ENCODE data around the gene TBCK. TPM values are rescaled to one million over a fixed set of nuclear protein-coding genes. Genes with fewer than 3 reads are reported as not detected.
"Not testable (repeated sequence)": the region's sequence is repeated elsewhere in the genome, so short reads cannot be mapped to it uniquely, and the experiment has no call there.

The TBCK gene
- polyA plus RNA-seq, 4 donors, result 48.2 to 70.2 (median 56.8) TPM

DNA sequence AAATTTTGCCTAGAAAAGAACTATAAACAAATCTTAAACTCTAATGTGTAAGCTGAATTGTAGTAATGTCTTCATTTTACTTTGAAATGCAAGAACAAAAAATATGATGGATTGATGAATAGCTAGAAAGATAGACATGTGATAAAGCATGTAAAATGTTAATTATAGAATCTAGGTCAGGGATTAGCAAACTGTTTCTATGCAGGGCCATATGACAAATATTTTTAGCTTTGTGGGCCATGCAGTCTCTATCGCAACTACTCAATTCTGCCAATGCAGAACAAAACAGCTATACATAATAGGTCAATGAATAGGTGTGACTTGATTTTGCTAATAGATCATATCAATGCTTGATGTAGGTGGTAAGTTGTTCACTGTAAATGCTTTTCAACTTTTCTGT lies 75.3 kb downstream of the TBCK start:
- no peak for DNase-seq (ENCODE audit: low read depth in 4 of 4, low spot score in 2 of 4)

DNA sequence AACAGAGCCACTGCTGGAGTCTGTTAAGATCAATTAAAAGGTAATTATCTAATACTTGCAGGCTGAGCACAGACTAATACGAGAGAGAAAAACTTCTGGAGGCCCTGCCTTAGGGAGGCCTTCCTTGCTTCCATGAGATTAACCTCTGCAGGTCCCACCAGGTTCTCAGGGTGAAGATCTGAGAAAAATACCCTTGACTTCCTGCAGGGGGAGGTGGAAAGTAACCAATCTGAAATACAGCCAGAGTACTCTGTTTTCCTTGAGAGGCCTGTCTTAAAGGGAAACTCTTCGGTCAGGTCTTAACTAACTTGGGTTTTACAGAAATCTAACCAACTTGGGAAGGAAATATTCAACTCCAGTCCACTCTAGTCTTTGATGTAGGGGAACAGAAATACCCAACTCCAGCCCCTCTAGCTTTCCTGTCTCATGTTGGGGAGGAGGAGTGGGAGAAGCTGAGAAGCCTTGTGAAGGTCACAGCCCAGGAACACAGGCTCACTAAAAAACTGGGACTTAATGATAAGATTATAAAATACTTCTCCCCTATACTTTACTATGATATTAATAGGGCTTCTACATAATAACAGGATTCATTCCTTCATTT lies 77.1 kb downstream of the TBCK start:
- peak in 1 of 4 donors; percentile 2 for DNase-seq (ENCODE audit: low read depth in 4 of 4, low spot score in 2 of 4)

DNA sequence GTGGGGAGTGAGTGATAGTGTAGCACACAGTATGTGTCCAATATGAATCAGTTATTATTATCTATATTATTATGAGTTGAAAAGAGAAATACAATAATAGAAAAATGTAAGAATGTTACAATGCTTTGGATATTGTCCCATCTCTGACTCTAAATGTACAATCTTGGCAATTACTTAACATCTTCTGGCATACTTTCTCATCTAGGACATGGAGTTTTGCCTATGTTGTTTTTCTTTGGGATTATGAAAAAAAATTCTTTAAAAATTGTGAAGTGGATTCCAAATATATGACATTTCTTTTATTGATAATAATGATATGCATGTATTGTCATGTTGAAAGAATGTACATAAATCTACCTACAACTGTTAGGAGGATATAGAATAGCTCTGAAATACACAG lies 84.1 kb downstream of the TBCK start:
- DNase-seq (ENCODE audit: low read depth in 4 of 4, low spot score in 2 of 4), result no peak

DNA sequence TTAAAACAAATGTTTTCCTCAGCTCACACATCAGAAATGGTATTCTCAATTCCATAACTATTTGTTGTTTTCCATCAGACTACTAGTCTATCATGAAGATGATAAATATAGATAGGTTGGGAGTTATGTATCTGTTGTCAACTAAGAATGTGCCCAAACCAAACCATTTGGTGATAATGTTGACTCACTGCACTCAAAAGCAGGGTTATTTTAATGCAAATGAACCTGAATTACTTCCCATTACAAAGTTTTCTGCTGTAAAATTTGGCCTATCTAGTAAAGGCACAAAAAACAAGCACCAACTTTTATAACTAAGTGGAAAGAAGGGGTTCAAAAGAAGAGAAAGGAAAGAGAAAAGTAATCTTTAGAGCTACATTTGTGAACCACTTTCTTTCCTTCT lies 93.5 kb downstream of the TBCK start:
- no peak for DNase-seq (ENCODE audit: low read depth in 4 of 4, low spot score in 2 of 4)

DNA sequence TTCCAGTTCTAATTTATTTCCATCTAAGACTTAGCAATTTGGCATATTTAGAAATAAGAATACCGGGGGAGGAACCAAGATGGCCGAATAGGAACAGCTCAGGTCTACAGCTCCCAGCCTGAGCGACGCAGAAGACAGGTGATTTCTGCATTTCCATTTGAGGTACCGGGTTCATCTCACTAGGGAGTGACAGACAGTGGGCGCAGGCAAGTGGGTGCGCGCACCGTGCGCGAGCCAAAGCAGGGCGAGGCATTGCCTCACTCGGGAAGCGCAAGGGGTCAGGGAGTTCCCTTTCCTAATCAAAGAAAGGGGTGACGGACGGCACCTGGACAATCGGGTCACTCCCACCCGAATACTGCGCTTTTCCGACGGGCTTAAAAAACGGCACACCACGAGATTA lies 102.7 kb downstream of the TBCK start:
- DNase-seq (ENCODE audit: low read depth in 4 of 4, low spot score in 2 of 4), result not testable (repeated sequence)

DNA sequence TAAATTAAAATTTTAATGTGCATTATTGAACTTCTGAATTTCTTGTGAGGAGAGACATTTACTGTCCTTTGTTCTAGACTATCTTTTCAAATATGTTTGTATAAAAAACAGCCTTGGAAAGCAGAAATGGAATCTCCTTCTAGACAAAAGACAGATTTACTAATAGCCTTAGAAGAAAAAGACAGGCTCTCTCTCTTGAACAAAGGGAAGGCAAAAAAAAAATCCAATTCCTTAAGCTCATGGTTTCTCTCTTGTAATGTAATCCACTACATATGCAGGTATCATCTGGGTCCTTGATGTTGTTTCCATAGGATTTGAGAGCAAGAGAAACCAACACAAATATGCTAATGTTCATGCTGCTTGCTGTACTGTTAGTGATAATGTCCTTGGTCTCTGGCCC lies 106.0 kb downstream of the TBCK start:
- DNase-seq (ENCODE audit: low read depth in 4 of 4, low spot score in 2 of 4), result no peak

DNA sequence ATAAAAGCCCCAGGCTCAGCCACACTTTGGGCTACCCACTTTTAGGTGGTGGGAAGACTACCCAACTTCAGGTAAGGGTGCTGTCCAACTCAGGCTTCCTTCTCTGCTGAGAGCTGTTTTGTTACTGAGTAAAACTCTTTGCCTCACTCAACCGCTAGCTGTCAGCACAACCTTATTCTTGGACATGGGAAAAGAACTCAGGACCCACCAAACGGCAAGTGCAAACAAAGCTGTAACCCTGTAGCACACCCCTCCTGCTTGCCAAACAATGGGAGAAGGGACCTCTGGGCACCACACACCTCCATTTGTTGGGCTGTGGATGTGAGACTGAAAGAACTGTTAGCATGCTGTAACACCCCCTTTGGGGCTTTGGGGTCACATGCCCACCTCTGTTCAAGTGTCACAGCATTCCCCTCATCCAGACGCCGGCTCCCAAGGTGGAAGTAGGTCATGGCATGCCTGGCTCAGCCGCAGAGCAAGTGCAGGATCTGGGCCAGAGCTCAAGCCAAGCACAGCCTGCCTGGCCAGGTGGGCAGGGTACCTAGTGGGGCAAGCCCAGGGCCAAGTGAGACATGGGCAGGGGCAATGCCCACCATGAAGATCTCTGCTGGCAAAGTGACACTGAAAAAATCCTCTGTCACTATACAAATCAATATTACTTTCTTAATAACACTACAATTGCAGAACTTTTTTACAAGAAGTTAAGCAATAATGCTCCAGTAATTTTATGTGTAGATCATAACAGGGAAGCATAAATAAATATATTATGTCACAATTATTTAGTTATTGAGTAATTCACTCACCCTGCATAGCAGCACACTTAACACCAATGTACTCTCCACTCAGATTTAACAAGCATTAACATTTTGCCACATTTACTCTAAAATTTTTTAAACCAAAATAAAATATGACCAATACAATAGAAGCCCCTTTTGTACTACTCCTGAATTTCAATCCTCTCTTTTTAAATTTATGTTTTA lies 107.2 kb downstream of the TBCK start:
- DNase-seq (ENCODE audit: low read depth in 4 of 4, low spot score in 2 of 4), result no peak

DNA sequence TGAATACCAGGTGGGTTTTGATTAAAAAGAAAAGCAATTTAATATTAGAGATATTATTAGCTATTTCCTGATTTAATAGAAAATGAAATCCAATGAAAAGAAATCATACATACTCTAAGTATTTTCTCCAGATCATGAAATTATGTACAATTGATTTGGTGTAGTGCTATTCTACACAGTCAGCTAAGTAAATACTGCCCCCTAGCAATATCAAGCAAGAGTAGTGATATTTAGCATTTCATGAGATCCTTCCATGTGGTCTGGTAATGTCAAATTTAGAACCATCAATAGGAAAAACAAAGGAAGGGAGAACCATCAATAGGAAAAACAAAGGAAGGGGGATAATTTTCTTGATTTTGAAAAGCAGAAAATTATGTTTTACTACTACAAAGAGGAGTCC lies 114.6 kb downstream of the TBCK start:
- no peak for DNase-seq (ENCODE audit: low read depth in 4 of 4, low spot score in 2 of 4)

DNA sequence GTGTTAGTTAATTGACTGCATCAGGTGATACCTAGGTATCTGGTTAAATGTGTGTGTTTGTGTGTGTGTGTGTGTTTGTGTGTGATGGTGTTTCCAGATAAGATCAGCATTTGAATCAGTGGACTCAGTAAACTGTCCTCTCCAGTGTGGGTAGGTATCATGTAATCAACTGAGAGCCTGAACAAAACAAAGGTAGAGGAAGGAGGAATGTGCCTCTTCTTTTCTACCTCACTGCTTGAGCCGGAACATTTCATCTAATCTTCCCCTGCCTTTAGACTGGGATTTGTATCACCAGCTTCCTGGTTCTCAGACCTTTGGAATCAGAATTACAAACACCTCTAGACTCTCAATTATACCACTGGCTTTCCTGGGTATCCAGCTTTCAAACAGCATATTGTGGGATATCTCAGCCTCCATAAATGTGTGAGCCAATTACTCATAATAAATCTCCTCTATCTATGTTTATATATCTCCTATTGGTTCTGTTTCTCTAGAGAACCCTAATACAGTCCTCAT lies 120.5 kb downstream of the TBCK start:
- DNase-seq (ENCODE audit: low read depth in 4 of 4, low spot score in 2 of 4), result no peak

DNA sequence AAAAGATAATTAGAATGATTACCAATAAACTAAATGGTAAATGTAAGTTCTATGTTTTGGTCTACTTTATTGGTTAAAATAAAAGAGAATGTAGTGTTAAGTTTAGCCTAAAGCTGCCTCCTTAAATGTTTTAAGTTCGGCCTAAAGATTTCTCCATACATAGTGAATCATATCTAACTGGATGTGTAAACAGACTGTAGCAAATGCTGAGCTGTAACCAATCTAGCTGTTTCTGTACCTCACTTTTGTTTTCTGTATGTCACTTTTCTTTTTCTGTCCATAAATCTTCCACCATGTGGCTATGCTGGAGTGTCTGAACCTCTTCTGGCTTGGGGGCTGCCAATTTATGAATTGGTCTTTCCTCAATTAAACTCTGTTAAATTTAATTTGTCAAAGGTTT lies 121.2 kb downstream of the TBCK start:
- no peak for DNase-seq (ENCODE audit: low read depth in 4 of 4, low spot score in 2 of 4)

DNA sequence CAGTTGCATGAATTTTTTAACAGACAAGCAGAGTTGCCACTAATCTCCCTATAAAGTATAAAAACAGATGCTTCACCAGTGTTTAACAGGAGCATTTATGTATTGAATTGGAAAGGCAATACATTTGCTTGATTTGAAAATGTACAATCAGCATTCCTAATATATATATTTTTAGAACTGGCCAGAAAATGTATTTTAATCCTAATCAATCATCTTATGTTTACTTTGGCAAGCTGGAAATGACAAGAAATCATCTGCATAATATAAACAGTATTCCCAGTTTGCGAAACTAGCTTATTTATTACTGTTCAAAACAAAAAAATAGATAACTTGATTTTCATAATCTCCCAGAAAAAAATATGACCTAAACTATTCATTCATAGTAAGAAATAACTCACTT lies 123.9 kb downstream of the TBCK start:
- no peak for DNase-seq (ENCODE audit: low read depth in 4 of 4, low spot score in 2 of 4)

DNA sequence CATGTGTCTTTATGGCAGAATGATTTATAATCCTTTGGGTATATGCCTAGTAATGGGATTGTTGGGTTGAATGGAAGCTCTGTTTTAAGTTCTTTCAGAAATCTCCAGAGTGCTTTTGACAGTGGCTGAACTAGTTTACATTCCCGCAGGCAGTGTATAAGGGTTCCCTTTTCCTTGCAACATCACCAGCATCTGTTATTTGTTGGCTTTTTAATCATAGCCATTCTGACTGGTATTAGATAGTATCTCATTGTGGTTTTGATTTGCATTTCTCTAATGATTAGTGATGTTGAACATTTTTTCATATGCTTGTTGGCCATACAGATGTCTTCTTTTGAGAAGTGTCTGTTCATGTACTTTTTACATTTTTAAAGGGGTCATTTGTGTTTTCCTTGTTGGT lies 129.8 kb downstream of the TBCK start:
- no peak for DNase-seq (ENCODE audit: low read depth in 4 of 4, low spot score in 2 of 4)

DNA sequence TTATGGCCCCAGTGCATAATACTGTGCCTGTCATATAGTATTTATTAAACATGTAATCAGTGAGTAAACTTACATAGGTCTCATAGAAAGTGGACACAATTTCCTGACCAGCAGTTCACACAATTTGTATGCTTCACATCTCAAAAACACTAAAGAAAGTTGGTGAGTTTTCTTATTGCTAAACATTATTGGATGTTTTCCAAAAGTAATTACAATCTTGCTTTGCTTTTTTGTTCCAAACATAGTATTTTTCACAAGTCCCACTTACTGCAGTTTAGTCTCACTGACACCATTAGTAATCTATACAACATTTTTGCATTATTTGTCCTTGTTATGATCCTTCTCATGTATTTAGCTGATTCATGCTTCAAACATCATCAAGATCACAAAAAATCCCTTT lies 132.5 kb downstream of the TBCK start:
- DNase-seq (ENCODE audit: low read depth in 4 of 4, low spot score in 2 of 4), result no peak

DNA sequence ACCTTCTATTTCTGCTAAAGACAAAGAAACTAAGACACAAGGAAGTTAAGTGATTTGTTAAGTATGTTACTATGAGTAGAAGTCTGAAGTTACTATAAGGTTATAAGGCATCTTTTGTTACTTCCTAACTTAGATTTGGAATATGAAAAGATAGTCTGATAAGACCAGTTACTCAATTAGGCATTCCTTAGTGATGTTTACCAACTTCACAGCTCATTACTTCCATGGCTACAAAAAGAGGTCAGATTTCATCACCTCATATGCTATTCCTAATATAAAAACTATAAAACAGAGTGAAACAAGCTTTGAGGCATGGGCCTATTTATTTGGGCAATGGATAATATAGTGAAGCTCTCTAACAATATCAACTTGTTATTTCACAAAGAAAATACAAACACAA lies 143.1 kb downstream of the TBCK start:
- DNase-seq (ENCODE audit: low read depth in 4 of 4, low spot score in 2 of 4), result no peak

DNA sequence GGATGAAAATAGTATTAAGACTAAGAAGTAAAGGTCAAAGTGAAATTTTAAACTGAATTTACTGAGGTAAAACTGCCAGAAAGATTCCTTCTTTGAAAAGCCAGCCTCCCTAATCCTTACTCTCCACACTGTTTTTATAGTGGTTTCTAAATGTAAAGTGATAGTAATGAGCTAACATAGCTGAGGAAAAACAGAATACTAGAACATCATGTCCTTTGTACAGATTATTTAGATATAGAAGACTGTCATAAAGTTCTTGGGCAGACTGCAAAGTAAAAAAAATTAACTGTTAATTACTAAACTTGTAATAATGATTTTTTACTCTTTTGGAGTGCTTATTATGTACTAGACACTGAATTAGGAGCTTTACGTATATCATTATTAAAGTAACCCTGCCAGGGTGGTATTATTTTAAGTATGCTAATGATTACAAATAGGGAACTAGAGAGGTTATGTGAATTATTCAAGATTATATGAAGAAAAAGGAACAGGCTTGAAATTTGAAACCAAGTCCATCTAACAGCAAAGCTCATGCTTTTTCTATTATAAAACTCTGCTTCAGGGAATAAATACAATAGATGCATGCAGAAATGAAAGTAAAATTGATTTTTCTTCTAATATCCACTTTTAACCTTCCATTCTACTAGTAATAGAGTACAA lies 150.5 kb downstream of the TBCK start:
- no peak for DNase-seq (ENCODE audit: low read depth in 4 of 4, low spot score in 2 of 4)

DNA sequence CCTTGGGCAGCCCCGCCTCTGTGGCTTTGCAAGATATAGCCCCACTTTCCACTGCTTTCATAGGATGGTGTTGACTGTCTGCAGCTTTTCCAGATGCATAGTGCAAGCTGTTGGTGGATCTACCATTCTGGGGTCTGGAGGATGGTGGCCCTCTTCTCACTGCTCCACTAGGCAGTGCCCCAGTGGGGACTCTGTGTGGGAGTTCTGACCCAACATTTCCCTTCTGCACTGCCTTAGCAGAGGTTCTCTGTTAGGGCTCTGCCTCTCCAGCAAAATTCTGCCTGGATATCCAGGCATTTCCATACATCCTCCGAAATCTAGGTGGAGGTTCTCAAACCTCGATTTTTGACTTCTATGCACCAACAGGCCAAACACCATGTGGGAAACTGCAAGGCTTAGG lies 153.7 kb downstream of the TBCK start:
- no peak for DNase-seq (ENCODE audit: low read depth in 4 of 4, low spot score in 2 of 4)

DNA sequence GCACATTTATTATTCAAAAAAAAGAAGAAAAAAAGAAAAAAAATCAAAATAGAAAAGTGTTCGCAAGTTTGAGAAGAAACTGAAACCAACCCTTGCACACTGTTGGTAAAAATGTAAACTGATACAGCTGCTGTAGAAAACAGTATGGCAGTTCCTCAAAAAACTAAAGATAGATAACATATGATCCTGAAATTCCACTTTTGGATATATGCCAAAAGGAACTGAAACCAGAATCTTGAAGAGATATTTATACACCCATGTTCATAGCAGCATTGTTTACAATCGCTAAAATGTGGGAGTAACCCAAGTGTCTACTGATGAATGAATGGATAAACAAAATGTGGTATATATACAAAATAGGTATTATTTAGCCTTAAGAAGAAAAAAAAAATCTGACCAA lies 155.4 kb downstream of the TBCK start:
- DNase-seq (ENCODE audit: low read depth in 4 of 4, low spot score in 2 of 4), result no peak

DNA sequence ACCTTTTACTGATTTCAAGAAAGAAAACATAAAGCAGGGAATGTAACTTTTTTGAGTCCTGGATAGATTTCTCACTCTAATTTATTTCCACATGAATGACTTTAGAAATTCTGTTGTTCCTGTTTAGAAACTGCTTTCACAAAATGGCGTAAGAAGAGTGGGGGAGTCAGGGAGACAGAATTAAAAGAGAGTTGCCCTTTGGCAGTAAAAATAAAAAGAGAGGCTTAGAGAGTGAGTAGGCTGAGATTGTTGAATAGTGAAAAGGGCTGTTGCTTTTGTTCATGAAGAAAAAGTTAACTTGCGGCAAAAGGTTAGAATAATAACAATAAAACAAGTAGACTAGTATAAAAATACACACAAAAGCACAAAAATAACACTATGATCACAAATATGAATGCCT lies 166.1 kb downstream of the TBCK start:
- DNase-seq (ENCODE audit: low read depth in 4 of 4, low spot score in 2 of 4), result no peak

DNA sequence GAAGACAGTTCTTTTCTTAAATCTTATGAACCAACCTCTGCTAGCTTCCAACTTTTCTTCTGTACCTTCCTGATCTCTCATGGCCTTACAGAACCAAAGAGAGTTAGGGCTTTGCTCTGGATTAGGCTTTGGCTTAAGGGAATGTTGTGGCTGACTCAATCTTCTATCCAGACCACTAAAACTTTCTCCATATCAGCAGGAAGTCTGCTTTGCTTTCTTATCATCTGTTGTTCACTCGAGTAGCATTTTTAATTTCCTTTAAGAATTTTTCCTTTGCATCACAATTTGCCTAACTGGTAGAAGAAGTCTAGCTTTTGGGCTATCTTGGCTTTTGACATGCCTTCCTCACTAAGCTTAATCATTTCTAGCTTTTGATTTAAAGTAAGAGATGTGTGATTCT lies 167.0 kb downstream of the TBCK start:
- DNase-seq (ENCODE audit: low read depth in 4 of 4, low spot score in 2 of 4), result no peak

DNA sequence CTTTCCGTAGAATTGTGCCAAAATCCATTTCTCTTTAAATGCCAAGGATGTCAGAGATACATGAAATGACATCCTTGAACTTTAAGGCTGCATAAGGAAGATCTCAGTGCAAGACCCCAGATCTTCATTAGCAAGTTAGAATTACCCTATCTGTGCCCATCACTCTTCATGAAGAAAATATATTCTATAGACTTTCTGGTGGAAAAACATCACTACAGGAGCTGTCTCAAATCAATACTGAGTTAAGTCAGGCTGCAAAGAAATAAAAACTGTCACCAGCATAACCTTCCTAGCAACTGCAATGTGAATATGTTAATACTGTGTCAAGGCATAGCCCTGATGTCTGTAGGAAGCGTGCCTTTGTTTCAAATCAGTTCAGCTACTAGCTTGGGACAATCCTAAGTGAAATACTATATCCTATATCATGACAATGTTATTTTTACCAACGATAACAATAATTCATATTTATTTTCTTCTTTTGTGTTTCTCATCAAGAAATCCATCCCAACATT lies 173.3 kb downstream of the TBCK start:
- DNase-seq (ENCODE audit: low read depth in 4 of 4, low spot score in 2 of 4), result no peak

DNA sequence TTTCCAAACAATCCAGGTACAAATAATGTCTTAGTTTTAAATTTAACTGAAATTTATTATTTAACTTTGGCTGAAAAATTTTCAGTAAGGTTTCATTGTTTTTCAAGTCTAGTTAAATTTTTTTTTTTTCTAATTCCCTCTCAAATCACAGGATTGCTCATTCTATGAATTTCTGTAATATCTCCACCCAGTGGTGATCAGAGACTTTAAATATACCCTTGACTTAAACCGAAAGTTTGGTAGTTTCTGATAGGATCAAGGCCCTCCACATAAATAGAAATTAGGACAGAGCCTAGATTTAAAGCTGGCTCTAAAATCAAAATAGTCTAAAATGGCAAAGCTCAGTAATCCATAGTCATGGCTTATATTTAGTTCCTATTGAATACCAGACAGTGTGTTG lies 175.4 kb downstream of the TBCK start:
- no peak for DNase-seq (ENCODE audit: low read depth in 4 of 4, low spot score in 2 of 4)
